ENCODE data around the gene SYNJ2. TPM values are rescaled to one million over a fixed set of nuclear protein-coding genes. Genes with fewer than 3 reads are reported as not detected.

SYNJ2 gene
- total and polyA plus RNA-seq, 2 donors from 2014 or later, result 1.7 to 15.8 TPM

DNA sequence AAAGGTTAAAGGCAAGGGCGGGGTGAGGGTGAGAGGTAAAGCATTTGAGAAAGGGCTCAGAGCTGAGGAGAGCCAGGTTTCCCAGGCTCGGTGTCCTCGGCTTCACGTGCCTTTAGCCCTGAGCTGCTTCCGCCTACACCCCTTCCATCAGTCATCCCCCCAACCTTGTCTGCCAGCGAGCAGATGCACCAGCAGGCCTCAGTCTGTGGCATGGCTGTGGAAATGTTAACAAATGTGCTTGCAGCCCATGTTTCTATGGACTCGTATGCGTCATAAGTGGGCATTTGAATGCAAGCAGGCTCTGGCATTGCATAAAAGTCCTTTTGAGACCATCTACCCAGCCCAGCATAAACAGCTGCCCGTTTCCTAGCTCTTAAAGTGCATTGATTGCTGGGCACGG is 88.8 kb downstream of the SYNJ2 start:
- Histone ChIP-seq H3K4me1 (ENCODE audit: control insufficient read depth in 2 of 3, insufficient read depth in 2 of 3, low read depth in 1 of 3, low read length in 3 of 3) (peaks cover 0 to 6% (median 0%) of the 10 kb centered on the region in 3 donors), H3K9me3 (ENCODE audit: control insufficient read depth in 2 of 3, insufficient read depth in 1 of 3, low read length in 3 of 3) (no peaks in the 10 kb centered on the region), H3K27ac (ENCODE audit: low read depth in 2 of 2, low read length in 2 of 2) (no peak overlapping the region), H3K27me3 (ENCODE audit: control insufficient read depth, insufficient read depth, low read length) (no peaks in the 10 kb centered on the region), H3K4me3 (ENCODE audit: low read length in 3 of 3) (no peak overlapping the region), H3K9ac (ENCODE audit: low read length in 3 of 3) (no peak overlapping the region), H3K36me3 (ENCODE audit: control insufficient read depth in 2 of 3, insufficient read depth in 3 of 3, low read length in 3 of 3) (peaks cover 0 to 3% (median 0%) of the 10 kb centered on the region in 3 donors)
- TF ChIP-seq, protein P1, sequence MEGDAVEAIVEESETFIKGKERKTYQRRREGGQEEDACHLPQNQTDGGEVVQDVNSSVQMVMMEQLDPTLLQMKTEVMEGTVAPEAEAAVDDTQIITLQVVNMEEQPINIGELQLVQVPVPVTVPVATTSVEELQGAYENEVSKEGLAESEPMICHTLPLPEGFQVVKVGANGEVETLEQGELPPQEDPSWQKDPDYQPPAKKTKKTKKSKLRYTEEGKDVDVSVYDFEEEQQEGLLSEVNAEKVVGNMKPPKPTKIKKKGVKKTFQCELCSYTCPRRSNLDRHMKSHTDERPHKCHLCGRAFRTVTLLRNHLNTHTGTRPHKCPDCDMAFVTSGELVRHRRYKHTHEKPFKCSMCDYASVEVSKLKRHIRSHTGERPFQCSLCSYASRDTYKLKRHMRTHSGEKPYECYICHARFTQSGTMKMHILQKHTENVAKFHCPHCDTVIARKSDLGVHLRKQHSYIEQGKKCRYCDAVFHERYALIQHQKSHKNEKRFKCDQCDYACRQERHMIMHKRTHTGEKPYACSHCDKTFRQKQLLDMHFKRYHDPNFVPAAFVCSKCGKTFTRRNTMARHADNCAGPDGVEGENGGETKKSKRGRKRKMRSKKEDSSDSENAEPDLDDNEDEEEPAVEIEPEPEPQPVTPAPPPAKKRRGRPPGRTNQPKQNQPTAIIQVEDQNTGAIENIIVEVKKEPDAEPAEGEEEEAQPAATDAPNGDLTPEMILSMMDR (IDR thresholded peaks at IDR 0.05; ENCODE audit: borderline replicate concordance, extremely low read depth, insufficient read depth), result no peak
- intact Hi-C loops (cut with DNase I), result no loop called here
- DNase-seq (peak in 1 of 5 donors; percentile 44), FAIRE-seq (no peak)

DNA sequence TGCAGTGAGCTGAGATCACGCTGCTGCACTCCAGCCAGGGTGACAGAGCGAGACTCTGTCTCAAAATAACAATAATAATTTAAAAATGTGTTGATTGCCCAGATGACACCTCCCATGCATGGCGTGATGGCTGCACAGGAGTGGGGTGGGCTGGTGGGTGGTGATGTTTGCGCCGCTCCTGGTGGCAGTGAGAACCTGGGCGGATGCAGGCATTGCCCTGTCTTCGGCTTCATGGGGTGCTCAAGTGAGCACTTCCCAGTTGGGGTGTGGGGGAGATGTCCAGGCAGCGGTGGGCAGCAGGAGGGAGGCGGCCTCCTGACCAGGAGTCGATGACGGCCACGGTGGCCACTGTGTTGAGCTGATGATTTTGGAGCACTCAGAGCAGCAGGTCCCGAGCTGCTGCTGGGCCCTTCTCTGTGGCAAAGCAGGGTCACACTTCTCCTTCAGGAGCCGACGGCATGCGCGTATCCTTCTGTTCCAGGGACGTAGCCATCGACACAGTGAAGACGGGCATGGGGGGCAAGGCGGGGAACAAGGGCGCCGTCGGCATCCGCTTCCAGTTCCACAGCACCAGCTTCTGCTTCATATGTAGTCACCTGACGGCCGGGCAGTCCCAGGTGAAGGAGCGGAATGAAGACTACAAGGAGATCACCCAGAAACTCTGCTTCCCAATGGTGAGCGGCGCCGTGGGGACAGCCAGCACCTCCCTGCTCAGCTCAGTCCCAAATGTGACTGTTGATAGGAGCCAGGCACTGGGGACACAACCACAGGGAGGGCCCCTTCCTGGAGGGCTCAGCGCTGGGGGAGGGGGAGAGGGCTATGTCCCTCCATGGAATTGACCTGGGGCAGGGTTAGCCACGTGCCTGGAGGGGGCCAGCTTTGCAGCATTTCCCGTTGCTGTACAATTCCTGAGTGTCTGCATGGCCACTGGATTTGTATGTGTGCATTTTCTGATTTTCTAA is 89.7 kb downstream of the SYNJ2 start:
- intact Hi-C loops (cut with DNase I), result no loop called here
- no peaks in the 10 kb centered on the region for H3K9me3 ChIP-seq (ENCODE audit: control insufficient read depth in 2 of 3, insufficient read depth in 1 of 3, low read length in 3 of 3)
- H3K4me3 ChIP-seq (ENCODE audit: low read length in 3 of 3), result no peak overlapping the region
- TF ChIP-seq, protein P1 (IDR thresholded peaks at IDR 0.05; ENCODE audit: borderline replicate concordance, extremely low read depth, insufficient read depth), result no peak
- H3K4me1 ChIP-seq (ENCODE audit: control insufficient read depth in 2 of 3, insufficient read depth in 2 of 3, low read depth in 1 of 3, low read length in 3 of 3), result peaks cover 0 to 6% (median 0%) of the 10 kb centered on the region in 3 donors
- peaks cover 0 to 3% (median 0%) of the 10 kb centered on the region in 3 donors for H3K36me3 ChIP-seq (ENCODE audit: control insufficient read depth in 2 of 3, insufficient read depth in 3 of 3, low read length in 3 of 3)
- no peak overlapping the region for H3K27ac ChIP-seq (ENCODE audit: low read depth in 2 of 2, low read length in 2 of 2)
- DNase-seq (peak in 1 of 5 donors; percentile 73), FAIRE-seq (no peak)
- no peak overlapping the region for H3K9ac ChIP-seq (ENCODE audit: low read length in 3 of 3)
- H3K27me3 ChIP-seq (ENCODE audit: control insufficient read depth, insufficient read depth, low read length), result no peaks in the 10 kb centered on the region

DNA sequence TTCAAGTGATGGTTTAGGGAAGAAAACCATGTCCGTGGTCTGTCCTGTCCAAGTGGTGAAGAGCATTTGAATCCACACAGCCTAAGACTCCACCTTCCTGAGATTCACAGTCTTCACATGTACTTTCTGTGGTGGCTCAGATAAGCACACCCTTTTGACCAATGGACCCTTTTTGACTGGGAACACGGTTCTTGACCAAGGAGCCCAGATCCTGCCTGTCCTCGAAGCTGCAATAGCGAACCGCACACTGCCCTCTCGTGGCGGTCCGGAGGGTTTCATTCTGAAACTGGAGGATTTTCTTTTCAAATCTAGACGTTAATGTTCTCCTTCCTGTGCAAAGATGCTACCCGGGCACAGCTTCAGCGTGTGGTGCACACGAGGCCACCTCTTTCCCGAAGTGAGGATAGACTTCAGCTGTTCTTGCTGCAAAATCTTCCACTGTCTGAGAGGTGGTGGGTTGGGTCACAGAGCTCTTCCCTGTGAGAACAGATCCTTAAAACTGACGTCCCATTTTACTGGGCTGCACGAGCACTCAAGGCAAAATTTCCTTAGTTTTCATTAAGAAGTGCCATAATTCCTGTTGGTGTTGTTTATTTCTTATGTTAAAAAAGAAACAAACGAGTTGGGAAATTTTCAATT is 90.5 kb downstream of the SYNJ2 start:
- intact Hi-C loops (cut with DNase I), result no loop called here
- Histone ChIP-seq H3K4me3 (ENCODE audit: low read length in 3 of 3) (no peak overlapping the region), H3K9me3 (ENCODE audit: control insufficient read depth in 2 of 3, insufficient read depth in 1 of 3, low read length in 3 of 3) (no peaks in the 10 kb centered on the region), H3K27me3 (ENCODE audit: control insufficient read depth, insufficient read depth, low read length) (no peaks in the 10 kb centered on the region), H3K4me1 (ENCODE audit: control insufficient read depth in 2 of 3, insufficient read depth in 2 of 3, low read depth in 1 of 3, low read length in 3 of 3) (peaks cover 0 to 6% (median 0%) of the 10 kb centered on the region in 3 donors), H3K36me3 (ENCODE audit: control insufficient read depth in 2 of 3, insufficient read depth in 3 of 3, low read length in 3 of 3) (peaks cover 0 to 5% (median 0%) of the 10 kb centered on the region in 3 donors), H3K27ac (ENCODE audit: low read depth in 2 of 2, low read length in 2 of 2) (no peak overlapping the region), H3K9ac (ENCODE audit: low read length in 3 of 3) (no peak overlapping the region)
- DNase-seq, result peak; percentile 69 to 89 (median 76)
- peak; percentile 70 for FAIRE-seq
- TF ChIP-seq, protein P1 (IDR thresholded peaks at IDR 0.05; ENCODE audit: borderline replicate concordance, extremely low read depth, insufficient read depth), result peak; percentile 89

Data from kidney (tissue), 14 donors.